HG03175 (cell line): ENCODE data around the gene UBE3C.
"Not testable (repeated sequence)": the region's sequence is repeated elsewhere in the genome, so short reads cannot be mapped to it uniquely, and the experiment has no call there.

ENCODE experiments used
- ATAC-seq: cut with Tn5 transposase; IDR thresholded peaks from one replicate; pipeline ENCODE4 v1.9.1; 2021; ENCODE audit warnings: mild to moderate bottlenecking, moderate library complexity; ENCODE audit not compliant: unreplicated experiment

Gene UBE3C

DNA sequence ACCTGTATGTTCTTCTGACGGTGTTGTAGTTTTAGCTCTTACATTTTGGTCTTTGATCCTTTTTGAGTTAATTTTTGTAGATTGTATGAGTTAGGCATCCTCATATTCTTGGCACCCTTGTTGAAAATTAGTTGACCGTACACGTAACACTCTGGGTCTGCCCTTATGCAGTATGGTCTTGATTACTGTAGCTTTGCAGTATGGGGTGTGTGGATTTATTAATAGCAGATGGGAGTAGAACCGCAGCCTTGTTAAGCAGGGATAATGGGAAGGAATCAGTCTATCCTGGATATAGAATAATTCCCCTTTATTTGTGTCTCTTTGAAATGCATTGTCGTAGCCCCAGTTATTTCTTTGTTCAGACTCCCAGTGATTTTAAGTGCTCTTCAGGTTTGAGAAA, 95.5 kb downstream of the UBE3C start:
- no peak for ATAC-seq

GRCh38 chr7:157235357-157236333, 96.9 kb downstream of the UBE3C start:
- no peak for ATAC-seq

DNA sequence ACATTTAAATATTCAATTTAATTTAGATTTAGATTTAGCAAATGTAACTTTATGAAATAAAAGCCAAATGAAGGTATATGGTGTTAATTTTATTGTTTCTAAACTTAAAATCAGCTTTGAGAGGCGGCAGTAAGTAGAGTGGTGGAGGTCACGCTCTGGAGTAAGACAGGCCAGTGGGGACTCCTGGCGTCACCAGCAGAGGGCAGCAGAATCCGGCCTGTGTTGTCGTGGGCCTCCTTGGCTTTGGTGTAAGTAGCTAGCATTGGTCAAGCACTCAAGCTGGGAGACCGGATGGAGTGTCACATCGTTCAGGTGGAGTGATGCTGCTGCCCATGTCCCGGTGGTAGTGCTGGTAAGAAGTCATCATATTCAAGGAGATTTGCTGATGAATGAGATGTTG, 99.4 kb downstream of the UBE3C start:
- ATAC-seq, result no peak

DNA sequence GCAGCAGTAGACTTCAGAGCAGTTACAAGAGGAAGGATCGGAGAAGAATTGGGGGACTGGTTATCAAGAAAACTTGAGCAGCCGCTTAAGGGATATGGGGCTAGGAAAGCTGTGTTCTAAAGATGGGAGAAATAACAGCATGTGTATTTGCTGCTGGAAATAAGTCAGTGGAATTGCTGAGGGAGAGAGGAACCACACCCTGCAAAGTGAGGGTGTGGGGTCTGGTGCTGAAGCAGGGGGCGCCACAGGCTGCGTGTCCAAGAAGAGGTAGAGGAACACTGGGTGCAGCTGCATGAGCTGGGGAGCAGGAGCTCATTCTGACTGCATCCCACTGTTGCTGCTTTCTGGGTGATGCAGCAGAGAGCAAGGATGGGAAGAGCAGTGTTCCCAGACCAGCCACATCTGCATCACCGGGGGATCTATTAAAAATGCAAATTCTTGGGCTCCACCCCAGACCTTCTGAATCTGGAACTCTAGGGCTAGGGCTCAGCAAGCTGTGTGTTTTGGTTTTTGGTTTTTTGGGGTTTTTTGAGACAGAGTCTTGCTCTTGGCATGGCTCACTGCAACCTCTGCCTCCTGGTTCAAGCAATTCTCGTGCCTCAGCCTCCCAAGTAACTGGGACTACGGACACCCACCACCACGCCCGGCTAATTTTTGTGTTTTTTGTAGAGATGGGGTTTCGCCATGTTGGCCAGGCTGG, 101.0 kb downstream of the UBE3C start:
- ATAC-seq, result no peak

DNA sequence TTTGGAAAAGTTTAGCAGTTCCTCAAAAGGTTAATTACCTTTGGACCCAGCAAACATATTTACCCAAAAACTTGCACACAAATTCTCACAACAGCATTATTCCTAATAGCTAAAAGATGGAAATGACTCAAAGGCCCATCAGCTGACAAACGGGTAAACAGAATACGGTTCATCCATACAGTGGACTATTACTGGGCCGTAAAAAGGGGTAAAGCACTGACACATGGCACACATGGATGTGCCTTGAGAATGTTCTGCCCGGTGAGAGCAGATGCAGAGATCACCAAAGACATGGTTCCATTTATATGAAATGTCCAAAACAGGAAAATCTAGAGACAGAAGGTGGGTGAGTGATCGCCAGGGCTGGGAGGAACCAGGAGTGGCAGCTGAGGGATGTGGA, 102.9 kb downstream of the UBE3C start:
- no peak for ATAC-seq

GRCh38 chr7:157244516-157245294, 106.0 kb downstream of the UBE3C start:
- no peak for ATAC-seq

- no peak for ATAC-seq
Measured at GRCh38 chr7:157246052-157246451, 107.3 kb downstream of the UBE3C start.

DNA sequence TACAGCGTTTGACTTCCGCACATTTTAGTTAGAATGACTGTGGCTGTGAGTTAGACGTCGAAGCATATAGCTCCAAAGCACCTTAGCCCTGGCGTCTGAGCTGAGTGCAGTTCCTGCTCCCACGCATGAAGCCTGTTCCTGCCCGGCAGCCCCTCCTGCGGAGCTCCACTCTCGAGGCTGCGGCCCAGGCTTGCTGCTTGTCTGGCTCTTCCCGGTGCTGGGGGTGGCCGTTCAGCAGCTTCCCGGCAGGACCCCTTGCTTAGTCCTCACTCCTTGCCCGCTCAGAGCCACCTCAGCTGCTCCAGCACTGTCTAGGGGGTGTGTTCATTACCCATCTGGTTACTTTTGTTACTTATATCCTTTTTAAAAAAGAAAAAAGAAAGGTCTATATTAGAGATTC, 109.9 kb downstream of the UBE3C start:
- no peak for ATAC-seq

GRCh38 chr7:157250605-157251228, 112.0 kb downstream of the UBE3C start:
- ATAC-seq, result peak; percentile 67

DNA sequence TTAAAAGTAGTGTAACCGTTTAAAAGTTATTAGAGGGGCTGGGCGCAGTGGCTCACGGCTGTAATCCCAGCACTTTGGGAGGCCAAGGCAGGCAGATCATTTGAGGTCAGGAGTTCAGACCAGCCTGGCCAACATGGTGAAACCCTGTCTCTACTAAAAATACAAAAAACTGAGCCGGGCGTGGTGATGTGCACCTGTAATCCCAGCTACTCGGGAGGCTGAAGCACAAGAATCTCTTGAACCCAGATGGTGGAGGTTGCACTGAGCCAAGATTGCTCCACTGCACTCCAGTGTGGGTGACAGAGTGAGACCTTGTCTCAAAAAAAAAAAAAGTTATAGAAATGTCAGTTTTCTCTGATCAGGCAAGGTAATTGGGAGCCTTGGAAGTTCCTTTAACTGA, 113.1 kb downstream of the UBE3C start:
- not testable (repeated sequence) for ATAC-seq

DNA sequence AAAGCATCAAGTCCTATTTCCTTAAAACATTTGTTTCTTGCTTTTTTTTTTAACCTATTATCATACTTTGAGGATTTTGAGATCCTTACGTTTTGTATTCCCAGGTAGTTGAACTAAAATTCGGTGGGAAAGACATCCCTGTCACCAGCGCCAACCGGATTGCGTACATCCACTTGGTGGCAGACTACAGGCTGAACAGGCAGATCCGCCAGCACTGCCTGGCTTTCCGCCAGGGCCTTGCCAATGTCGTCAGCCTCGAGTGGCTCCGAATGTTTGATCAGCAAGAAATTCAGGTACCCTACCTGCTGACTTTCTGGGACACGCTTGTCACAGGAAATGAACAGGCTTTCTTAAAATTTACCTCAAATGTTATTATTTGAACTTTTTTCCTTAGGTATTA, 115.1 kb downstream of the UBE3C start:
- ATAC-seq, result no peak

- not testable (repeated sequence) for ATAC-seq
Measured at GRCh38 chr7:157254781-157255180, 116.1 kb downstream of the UBE3C start.

DNA sequence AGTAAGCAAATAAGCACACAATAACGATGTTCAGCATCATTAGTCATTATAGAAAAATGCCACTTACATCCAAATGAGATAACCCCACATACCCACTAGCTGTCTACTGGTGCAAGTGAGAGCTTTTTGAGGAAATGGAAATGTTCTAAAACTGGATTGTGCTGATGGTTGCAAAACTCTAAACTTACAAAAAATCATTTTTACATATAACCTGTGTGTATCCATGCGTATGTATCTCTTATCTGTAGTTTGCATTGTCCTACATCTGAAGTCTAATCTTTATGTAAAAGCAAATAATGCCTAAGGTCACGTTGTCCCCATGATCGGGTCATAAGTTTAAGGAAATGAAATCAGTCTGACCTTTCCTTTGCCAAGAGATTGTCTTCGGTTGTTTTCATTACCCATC, 116.5 kb downstream of the UBE3C start:
- ATAC-seq, result no peak

GRCh38 chr7:157263156-157263555, 124.4 kb downstream of the UBE3C start:
- no peak for ATAC-seq

DNA sequence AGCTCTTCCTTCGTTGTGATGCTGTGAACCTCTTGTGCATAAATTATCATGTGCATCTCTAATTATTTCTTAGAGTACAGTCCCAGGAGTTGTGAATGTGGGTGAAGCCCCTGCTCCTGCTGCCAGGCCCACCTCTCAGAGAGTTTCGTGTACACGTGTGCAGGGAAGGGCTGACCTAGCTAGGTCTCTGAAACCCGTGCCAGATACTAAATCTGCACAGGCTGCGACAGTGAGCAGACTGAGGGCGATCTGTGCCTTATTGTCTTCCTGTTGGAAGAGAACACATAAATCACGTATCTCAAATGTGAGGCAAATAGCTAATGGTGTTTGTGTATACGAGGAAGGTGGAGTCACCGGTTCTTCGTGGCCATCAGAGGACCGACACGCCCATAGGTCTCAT, 126.3 kb downstream of the UBE3C start:
- no peak for ATAC-seq

DNA sequence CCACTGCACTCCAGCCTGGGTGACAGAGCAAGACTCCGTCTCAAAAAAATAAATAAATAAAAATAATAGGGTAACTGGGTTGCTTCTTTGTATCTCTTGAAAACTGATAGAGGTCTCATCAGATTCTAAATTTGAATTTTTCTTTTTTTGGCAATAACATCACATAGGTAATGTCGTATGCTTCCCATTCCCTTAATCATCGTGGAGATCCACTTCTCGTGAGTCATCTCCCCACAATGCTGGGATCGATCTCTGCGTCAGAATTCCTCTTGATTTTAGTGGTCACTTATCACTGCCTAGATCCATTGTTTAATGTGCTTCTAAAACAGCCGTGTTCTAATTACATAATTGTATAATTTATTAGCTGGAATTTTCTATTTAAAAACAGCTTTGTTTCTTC, 127.5 kb downstream of the UBE3C start:
- ATAC-seq, result no peak

DNA sequence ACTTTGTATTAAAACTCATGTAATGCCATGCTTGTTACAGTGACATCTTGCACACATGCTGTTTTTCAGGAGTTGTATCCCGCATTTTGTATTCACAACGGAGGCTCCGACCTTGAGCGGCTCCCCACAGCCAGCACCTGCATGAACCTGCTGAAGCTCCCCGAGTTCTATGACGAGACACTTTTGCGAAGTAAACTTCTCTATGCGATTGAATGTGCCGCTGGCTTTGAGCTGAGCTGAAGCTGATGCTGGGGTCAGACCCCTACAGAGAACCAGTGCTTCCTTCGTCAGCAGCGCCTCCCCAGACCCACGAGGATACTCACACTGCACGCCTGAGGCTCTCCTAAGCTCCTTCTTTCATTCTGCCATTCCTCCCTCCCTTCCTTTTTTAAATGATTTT, 128.8 kb downstream of the UBE3C start:
- ATAC-seq, result no peak

GRCh38 chr7:157267956-157268355, 129.2 kb downstream of the UBE3C start:
- ATAC-seq, result no peak

- ATAC-seq, result no peak
Measured at GRCh38 chr7:157268540-157268939, 129.8 kb downstream of the UBE3C start.

DNA sequence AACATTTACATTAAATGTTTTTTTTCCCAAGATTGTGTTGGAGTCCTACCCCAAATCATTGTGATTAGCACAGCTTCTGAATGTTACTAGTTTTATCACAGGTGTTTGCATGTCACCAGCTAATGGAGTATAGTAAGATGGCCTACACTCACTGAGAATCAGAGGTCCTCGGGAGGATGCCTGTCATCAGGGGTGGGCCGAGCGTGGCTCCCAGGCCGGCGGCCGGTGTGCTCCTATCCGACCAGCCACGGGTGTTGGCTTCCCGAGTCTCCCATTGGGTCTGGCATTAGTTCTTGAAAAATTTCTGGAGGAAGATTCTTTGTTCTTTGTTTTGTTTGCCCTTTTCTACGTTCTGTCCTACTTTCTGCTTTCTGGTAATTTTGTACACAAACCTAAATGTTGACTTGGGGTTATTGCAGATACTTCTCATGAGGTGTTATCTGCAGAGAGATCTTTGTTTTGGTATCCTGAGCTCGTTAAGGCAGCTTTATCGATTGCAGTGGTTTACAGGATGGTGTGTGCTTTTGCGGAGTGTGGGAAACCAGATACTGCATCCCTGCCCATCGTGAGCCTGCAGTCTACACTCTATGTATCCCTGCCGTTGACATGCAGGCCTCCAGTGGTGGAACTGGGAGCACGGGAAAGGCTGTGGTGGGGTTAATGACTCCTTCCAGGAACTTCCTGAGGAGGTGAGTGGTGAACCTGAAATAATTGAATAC, 130.8 kb downstream of the UBE3C start:
- ATAC-seq, result no peak
